GM19099 (cell line): ENCODE measurements around the gene PRKN.

Experiments
- POLR2A ChIP-seq: IDR thresholded peaks from 3 replicates; pipeline ENCODE4 v1.6.1; 2011; ENCODE audit warnings: low read depth; ENCODE audit not compliant: insufficient read length; ENCODE audit errors: extremely low read depth

PRKN gene

GRCh38 chr6:161434350-161434749 is 1293.2 kb downstream of the PRKN start:
- TF ChIP-seq POLR2A: no peak

- TF ChIP-seq POLR2A: no peak
These were observed 1295.0 kb downstream of the PRKN start for GRCh38 chr6:161432546-161432945.

- TF ChIP-seq POLR2A: no peak
These were observed 1297.6 kb downstream of the PRKN start for GRCh38 chr6:161429921-161430490.

GRCh38 chr6:161424421-161424820 is 1303.1 kb downstream of the PRKN start:
- TF ChIP-seq POLR2A: no peak

- TF ChIP-seq POLR2A: no peak
These were observed 1304.6 kb downstream of the PRKN start for GRCh38 chr6:161422710-161423680.

- TF ChIP-seq POLR2A: no peak
These were observed 1309.1 kb downstream of the PRKN start for GRCh38 chr6:161418463-161418945.

- TF ChIP-seq POLR2A: no peak
These were observed 1309.7 kb downstream of the PRKN start for GRCh38 chr6:161417717-161418462.

- no peak for TF ChIP-seq POLR2A
These were observed 1312.2 kb downstream of the PRKN start for GRCh38 chr6:161415302-161415855.

GRCh38 chr6:161414707-161415106 is 1312.9 kb downstream of the PRKN start:
- no peak for TF ChIP-seq POLR2A

- TF ChIP-seq POLR2A: no peak
These were observed 1313.4 kb downstream of the PRKN start for GRCh38 chr6:161414180-161414579.

- no peak for TF ChIP-seq POLR2A
These were observed 1314.2 kb downstream of the PRKN start for GRCh38 chr6:161413355-161413771.

GRCh38 chr6:161412795-161413194 is 1314.8 kb downstream of the PRKN start:
- TF ChIP-seq POLR2A: no peak

- no peak for TF ChIP-seq POLR2A
These were observed 1316.2 kb downstream of the PRKN start for GRCh38 chr6:161411265-161411944.

- TF ChIP-seq POLR2A: no peak
These were observed 1316.8 kb downstream of the PRKN start for GRCh38 chr6:161410736-161411135.
